Activated CD8-positive, alpha-beta memory T cell treated with anti-CD3 and anti-CD28 coated beads for 48 hours (primary cell): Measurements from ENCODE around the gene ZFP36L1.

ENCODE experiments used
- DNase-seq, 3 experiments: peaks; one replicate each; pipeline ENCODE4 v3.0.0-alpha.2; 2020; ENCODE audit warnings: low read depth in 2 of 3, low spot score in 2 of 3

Gene ZFP36L1

DNA sequence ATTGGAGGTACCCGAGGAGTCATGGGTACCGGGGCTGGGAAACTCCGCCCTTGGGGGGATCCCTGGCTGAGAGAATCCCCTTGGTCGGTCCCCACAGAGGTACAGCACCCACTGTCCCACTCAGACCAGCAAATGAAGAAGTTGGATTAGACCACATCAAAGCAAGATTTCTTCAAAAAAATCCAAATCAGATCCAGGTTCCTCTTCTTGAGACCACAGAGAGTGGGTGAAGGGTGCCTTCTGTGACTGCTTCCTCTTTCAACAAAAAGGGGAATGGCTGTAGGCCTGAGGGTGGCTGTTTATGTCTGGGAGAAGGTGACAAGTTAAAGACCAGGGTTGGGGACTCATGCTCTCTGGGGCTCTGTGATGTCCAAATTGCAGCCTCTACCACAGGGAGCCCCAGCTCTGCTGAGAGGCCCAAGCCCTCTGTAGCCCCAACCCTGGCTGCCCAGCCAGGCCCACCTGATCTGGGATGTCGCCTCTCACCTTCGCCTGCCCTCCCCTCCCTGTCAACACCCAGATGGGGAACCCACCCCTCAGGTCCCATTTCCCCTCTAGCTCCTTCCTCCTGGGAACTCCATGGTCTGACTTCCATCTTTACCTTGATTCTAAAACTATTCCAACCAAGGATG lies 50.9 kb downstream of the ZFP36L1 start:
- no peak for DNase-seq

DNA sequence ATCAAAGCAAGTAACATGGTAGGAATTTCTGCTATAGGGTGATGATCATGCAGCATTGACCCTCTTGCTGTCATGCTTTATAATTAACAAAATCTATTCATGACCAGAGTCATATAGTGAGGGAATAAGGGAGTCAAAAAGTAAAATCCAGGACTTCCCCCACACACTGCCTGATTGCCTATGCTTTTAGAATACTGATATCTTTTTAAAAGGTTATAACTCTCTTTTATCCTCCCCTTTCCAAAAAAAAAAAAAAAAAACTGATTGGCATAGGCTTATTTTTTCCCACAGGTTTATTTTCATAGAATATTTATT lies 51.4 kb downstream of the ZFP36L1 start:
- DNase-seq: no peak

DNA sequence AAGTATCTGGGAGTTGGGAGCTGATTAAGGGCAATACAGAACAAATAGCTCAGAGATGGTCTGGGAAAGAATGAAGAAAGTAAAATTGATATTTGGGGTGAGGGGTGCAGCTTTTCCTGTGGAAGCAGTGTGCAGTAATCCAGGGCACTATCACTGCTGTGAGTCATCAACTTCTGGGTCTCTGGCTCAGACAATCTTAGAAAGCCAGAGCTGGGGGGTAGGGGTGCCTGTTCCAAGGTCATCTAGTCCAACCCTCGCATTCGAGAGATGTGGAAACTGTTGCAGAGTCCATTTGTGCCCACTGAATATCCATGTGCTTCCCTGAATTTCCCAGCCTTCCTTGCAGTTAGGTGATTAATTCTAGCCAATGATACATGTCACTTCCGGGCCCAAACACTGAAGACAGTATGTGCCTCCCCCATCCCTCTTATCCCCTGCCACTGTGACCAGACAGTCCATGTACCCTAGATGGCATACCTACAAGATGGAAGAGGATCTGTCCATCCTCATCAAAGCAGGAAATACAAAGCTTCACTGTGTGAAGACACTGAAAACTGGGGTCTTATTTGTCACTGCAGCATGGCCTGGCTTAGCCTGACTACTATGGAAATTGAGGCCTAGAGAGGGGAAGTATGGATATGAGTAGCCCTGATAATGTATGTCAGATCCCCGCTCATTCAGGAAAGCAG lies 51.9 kb downstream of the ZFP36L1 start:
- DNase-seq: no peak

DNA sequence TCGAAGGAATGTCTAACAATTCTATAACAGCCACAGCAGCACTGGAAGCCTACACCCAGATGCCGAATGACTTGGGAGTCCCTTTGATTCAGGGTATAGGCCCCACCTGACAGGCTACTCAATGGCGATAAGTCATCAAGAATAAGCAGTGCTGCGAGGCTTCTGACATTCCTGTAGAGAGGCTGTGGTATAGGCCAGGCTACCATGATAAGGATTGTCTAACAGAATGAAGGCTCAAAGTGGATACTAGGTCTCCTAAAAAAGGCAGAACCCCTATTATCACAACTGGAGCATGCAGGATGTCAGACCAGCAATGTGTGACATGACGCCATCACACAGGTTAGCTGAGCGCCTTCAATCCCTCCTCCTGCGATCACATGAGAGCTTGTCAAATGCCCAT lies 53.2 kb downstream of the ZFP36L1 start:
- DNase-seq: no peak

DNA sequence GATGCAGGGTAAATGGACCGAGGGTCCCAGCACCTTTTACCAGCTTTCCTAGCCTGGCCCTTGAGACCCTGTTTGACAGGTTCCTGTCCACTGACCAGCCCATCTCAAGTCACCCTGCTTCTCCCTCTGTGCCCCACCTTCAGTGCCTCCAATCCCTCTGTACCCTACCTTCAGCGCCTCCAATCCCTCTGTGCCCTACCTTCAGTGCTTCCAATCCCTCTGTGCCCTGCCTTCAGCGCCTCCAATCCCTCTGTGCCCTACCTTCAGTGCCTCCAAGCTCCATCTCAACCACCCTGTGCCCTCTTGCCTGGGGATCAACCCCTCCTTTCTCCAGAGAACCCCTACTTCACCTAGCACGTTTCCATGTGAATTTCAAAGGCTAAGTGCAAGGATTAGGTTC lies 54.3 kb downstream of the ZFP36L1 start:
- DNase-seq: no peak
